Measurements from ENCODE around the gene NTRK2.

DNA sequence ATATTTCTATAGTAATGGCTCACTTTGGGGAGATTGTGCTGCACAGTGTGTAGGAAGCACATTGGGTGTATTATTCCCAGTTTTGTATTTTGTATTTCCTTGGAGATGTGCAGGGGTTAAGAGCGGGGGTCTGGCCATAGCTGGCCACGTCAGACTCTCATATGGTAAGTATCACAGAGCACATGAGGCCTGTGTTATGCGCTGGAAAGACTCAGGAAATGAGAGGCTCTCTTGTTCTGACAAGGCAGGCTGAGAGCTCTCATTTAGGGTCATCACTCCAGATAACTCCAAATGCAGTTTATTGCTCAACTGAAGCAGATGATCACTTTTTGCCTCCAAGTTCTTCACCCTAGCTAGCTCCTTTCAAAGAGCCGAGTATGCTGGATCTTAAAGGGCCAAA, 205.7 kb downstream of the NTRK2 start:
- TF ChIP-seq TAF1 (IDR thresholded peaks at IDR 0.05; ENCODE audit: borderline replicate concordance, insufficient read depth, low read length) (no peak), FOXP2 (optimal IDR thresholded peaks at IDR 0.05; ENCODE audit: borderline replicate concordance, extremely low read depth, extremely low read length, insufficient read depth) (no peak)

Data from PFSK-1 (cell line).